Suprapubic skin (tissue), 3 donors: ENCODE results near the gene HSD11B1L.

ENCODE experiments used
- CTCF ChIP-seq, 2 donors: fragments of 200-600 bp in 1 of 2; fragments of 450-650 bp in 1 of 2; sonication (generic) in 1 of 2; IDR thresholded peaks; one replicate each; pipeline ENCODE4 v1.5.1; 2016 to 2019; ENCODE audit warnings: antibody characterized with exemption in 2 of 2, mild to moderate bottlenecking in 1 of 2, moderate library complexity in 1 of 2
- EP300 ChIP-seq: sonication (generic); formaldehyde crosslinking; IDR thresholded peaks from one replicate; pipeline ENCODE4 v1.6.1; 2017; ENCODE audit warnings: antibody characterized with exemption
- POLR2A ChIP-seq, 2 donors: fragments of 450-650 bp; IDR thresholded peaks; one replicate each; pipeline ENCODE4 v1.6.1; 2017; ENCODE audit warnings: antibody characterized with exemption in 2 of 2, mild to moderate bottlenecking in 2 of 2, moderate library complexity in 2 of 2

- TF ChIP-seq POLR2A (IDR thresholded peaks at IDR 0.05) (no peak), EP300 (no peak), CTCF (IDR thresholded peaks at IDR 0.05) (no peak)
These were observed 9.2 kb upstream of the HSD11B1L start for GRCh38 chr19:5671600-5671999.
